NCI-H146 treated with DMSO at 0.1 percent for 48 hours (cell line): Measurements from ENCODE around the gene KIRREL3.

Source experiments
- DNase-seq: peaks from one replicate; lab custom pipeline; 2025; ENCODE audit not compliant: unreplicated experiment; lab: John Stamatoyannopoulos, UW

Gene KIRREL3

GRCh38 chr11:127000291-127000968 lies at the start of gene KIRREL3:
Gene KIRREL3, minus strand, starts transcription at chr11:127000770.
- no peak for DNase-seq

GRCh38 chr11:127050186-127050585 lies 49.6 kb upstream of the KIRREL3 start:
- DNase-seq: no peak

GRCh38 chr11:127049486-127049885 lies 48.9 kb upstream of the KIRREL3 start:
- DNase-seq: no peak

- DNase-seq: no peak
These were observed 44.0 kb upstream of the KIRREL3 start for GRCh38 chr11:127044535-127044934.

- no peak for DNase-seq
These were observed 41.9 kb upstream of the KIRREL3 start for GRCh38 chr11:127042445-127042844.

- no peak for DNase-seq
These were observed 39.0 kb upstream of the KIRREL3 start for GRCh38 chr11:127039591-127039990.

- peak; percentile 82 for DNase-seq
These were observed 37.0 kb upstream of the KIRREL3 start for GRCh38 chr11:127037596-127037995.

- no peak for DNase-seq
These were observed 36.4 kb upstream of the KIRREL3 start for GRCh38 chr11:127037001-127037400.

- no peak for DNase-seq
These were observed 35.3 kb upstream of the KIRREL3 start for GRCh38 chr11:127035824-127036223.

- no peak for DNase-seq
These were observed 34.4 kb upstream of the KIRREL3 start for GRCh38 chr11:127034973-127035372.

- DNase-seq: no peak
These were observed 28.1 kb upstream of the KIRREL3 start for GRCh38 chr11:127028648-127029047.

GRCh38 chr11:127027789-127028188 lies 27.2 kb upstream of the KIRREL3 start:
- no peak for DNase-seq

- DNase-seq: no peak
These were observed 26.4 kb upstream of the KIRREL3 start for GRCh38 chr11:127027000-127027399.

- no peak for DNase-seq
These were observed 23.4 kb upstream of the KIRREL3 start for GRCh38 chr11:127023991-127024390.

GRCh38 chr11:127018683-127019279 lies 18.2 kb upstream of the KIRREL3 start:
- DNase-seq: no peak

GRCh38 chr11:127017482-127017881 lies 16.9 kb upstream of the KIRREL3 start:
- no peak for DNase-seq

- no peak for DNase-seq
These were observed 13.0 kb upstream of the KIRREL3 start for GRCh38 chr11:127013550-127013949.

- DNase-seq: no peak
These were observed 5.7 kb upstream of the KIRREL3 start for GRCh38 chr11:127006311-127006710.

GRCh38 chr11:127003260-127003981 lies 2.9 kb upstream of the KIRREL3 start:
- peak; percentile 75 for DNase-seq

- peak; percentile 70 for DNase-seq
These were observed 2.2 kb upstream of the KIRREL3 start for GRCh38 chr11:127002669-127003259.

GRCh38 chr11:127000981-127001380 lies 411 bp upstream of the KIRREL3 start:
- DNase-seq: no peak

- no peak for DNase-seq
These were observed 1.2 kb downstream of the KIRREL3 start for GRCh38 chr11:126999366-126999765.
